Effector memory CD8-positive, alpha-beta T cell (primary cell): ENCODE measurements around the gene LMO2.
"Not testable (repeated sequence)": the region's sequence is repeated elsewhere in the genome, so short reads cannot be mapped to it uniquely, and the experiment has no call there.

Source experiments
- ATAC-seq: fragments of 150-1000 bp; cut with Tn5 transposase; replicated peaks from 2 replicates; pipeline ENCODE4 v1.10.0; 2021; ENCODE audit warnings: mild to moderate bottlenecking, moderate library complexity
- DNase-seq, 3 experiments: peaks; one replicate each; pipeline ENCODE4 v3.0.0; 2021
- H3K27ac Mint-ChIP-seq, 2 donors: one replicate each; pipeline ENCODE4 v1.8.0; 2022; ENCODE audit warnings: mild to moderate bottlenecking in 2 of 2, mixed read lengths in 2 of 2, moderate library complexity in 2 of 2
- H3K27me3 Mint-ChIP-seq, 2 donors: one replicate each; pipeline ENCODE4 v1.8.0; 2022; ENCODE audit warnings: mixed read lengths in 2 of 2
- H3K36me3 Mint-ChIP-seq: one replicate; pipeline ENCODE4 v1.8.0; 2022; ENCODE audit warnings: mild to moderate bottlenecking, moderate library complexity, mixed read lengths; ENCODE audit not compliant: insufficient read depth
- H3K4me1 Mint-ChIP-seq, 2 donors: one replicate each; pipeline ENCODE4 v1.8.0; 2022; ENCODE audit warnings: low read depth in 2 of 2, mixed read lengths in 2 of 2
- H3K4me3 Mint-ChIP-seq, 2 donors: one replicate each; pipeline ENCODE4 v1.8.0; 2022; ENCODE audit warnings: mild to moderate bottlenecking in 2 of 2, mixed read lengths in 2 of 2, moderate library complexity in 2 of 2
- H3K9me3 Mint-ChIP-seq, 2 donors: one replicate each; pipeline ENCODE4 v1.8.0; 2022; ENCODE audit warnings: mixed read lengths in 2 of 2
- total RNA-seq, 9 experiments: gene quantifications; one replicate each; lab custom pipeline; 2026; lab: John Stamatoyannopoulos, UW

LMO2 gene
- total RNA-seq = 0 to 0.24 (median 0) reads per million in 9 experiments

DNA sequence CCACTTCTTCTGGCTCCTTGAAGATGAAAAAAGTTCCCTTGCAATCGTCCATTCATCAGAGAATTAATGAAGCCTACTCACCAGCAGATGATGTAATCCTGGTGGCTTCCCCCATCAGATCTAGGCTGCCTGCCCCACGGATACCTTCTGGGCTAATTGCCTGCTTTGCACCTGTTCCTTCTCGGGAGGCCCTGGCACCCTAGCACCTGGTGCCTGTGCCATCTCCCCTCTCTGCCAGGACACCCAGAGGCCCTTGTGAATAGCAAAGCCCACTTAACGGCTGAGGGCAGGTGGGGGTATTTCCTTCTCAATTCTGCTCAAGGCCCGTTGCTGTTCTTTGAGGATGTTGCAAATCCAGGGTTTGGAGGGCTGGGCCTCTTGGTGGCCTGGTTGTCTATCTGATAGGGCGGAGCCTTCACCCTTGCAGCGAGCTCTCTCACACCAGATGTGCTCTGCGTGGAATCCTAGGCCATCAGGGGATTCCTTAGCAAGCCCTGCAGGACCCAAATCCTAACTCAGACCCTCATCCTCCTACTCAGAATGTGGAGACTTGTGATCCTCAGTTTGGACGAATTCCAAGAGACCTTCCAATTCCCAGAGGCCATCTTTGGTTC lies at the start of gene LMO2:
LMO2 (minus strand) TSS at position 363 of the 614 bp plus-strand sequence. CDS start 22,360 bp downstream, outside the sequence.
- peak within 1 kb of the TSS; percentile 3 to 54 for H3K27ac Mint-ChIP-seq
- DNase-seq = no peak
- H3K9me3 Mint-ChIP-seq = no peaks in the 10 kb centered on the region
- H3K36me3 Mint-ChIP-seq = peaks cover 7% of the 10 kb centered on the region
- peaks cover 27% of the 10 kb centered on the region in 2 donors for H3K4me1 Mint-ChIP-seq
- ATAC-seq = no peak
- H3K27me3 Mint-ChIP-seq = peaks cover 56 to 62% of the 10 kb centered on the region in 2 donors
- H3K4me3 Mint-ChIP-seq = peak within 1 kb of the TSS; percentile 62 to 76

DNA sequence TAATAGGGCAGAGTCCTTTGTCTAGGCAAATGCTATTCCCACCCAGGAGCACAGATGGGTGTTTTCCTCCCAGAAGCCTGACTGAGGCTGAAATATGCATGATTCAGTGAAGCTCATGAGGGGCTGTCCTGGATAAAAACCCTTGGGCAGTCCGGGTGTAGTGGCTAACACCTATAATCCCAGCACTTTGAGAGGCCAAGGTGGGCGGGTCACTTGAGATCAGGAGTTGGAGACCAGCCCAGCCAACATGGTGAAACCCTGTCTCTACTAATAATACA lies 48.6 kb upstream of the LMO2 start:
- Mint-ChIP-seq H3K27me3 (peaks cover 25 to 29% of the 10 kb centered on the region in 2 donors), H3K27ac (no peak overlapping the region), H3K4me1 (no peaks in the 10 kb centered on the region), H3K36me3 (no peaks in the 10 kb centered on the region), H3K9me3 (no peaks in the 10 kb centered on the region), H3K4me3 (no peak overlapping the region)
- no peak for DNase-seq
- ATAC-seq = no peak

DNA sequence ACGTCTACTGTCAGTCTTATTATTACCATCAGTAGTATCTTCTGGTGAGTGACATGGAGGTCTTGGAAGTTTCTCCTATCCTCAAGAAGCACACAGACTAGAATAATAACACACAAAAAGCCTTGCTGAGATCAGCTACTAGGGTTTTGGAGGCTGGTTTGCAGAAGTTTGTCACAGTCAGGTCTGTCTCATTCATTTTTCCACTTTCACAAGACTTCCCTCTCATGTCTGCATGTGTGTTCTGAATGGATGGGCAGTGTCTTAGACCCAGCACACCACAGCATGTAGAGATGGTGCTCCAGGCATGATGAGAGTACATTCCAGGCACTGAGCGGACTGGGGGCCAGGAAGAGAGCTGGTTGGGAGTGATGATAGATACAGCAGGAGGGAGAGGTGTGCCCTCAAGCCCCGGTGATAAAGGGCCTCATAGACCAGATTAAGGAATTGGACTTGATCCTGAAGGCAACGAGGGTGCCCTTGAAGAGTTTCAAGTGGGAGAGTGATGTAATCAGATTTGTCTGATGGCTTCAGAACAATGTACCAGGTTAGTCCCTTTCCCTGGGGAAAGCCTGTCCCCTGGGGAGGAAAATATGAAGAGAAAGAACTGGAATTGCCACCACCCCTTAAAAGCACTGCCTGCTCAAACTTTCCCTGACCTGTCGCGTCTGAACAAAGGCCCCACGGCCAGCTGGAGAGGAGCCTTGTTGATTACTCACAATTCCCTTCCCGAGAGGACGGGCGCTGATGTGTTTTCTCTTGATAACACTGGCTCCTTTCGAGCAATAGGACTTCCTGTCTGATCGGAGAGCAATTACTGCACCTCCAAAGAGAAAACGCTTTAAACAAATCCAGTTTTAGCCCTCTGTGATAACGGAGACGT lies 45.1 kb upstream of the LMO2 start:
- DNase-seq (no peak), ATAC-seq (no peak)
- no peak overlapping the region for H3K27ac Mint-ChIP-seq
- peaks cover 0 to 2% of the 10 kb centered on the region in 2 donors for H3K9me3 Mint-ChIP-seq
- H3K4me3 Mint-ChIP-seq = no peak overlapping the region
- peaks cover 25 to 37% of the 10 kb centered on the region in 2 donors for H3K27me3 Mint-ChIP-seq
- no peaks in the 10 kb centered on the region for H3K36me3 Mint-ChIP-seq
- peaks cover 8 to 10% of the 10 kb centered on the region in 2 donors for H3K4me1 Mint-ChIP-seq

DNA sequence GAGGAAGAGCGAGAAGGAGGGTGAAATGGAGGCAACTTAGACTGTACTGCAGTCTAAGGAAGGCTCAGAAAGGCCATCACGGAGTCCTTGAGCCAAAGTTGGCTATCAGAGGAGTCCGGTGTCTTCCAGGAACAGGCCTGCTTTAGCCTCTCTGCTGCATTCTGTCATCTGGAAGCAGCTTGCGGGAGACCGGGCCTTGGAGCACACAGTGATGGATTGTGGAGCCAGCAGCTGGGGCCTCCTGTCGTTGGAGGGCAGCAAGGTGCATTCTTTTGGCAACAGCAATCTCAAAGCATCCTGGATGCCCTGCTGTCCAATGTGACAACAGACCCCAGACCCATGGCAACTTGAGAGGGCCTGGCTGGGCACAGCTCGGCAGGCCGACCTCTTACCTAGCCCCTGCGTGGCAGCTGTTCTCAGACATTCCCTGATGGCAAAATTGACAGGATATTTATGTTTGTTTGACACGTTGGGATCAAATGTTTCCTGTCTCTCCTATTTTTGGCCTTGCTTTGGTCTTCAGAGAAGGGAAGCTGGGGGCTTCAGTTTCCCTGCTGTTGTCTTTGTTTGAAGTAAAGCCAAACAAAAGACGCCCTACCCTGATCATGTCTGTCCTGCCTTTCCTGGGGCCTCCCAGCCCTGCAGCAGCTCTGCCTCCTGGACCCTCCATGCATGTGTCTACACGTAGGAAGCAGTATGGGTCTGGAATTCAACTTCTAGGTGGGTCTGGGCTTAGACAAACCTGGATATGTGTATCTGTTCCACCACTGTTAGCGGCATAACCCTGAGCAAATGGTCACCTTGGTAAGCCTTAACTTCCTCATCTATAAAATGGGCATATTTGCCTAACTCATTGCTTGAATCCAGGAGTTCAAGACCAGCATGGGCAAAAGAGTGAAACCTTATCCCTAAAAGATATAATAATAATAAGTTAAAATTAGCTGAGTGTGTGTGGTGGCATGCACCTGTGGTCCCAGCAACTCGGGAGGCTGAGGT lies 43.9 kb upstream of the LMO2 start:
- peaks cover 25 to 37% of the 10 kb centered on the region in 2 donors for H3K27me3 Mint-ChIP-seq
- H3K36me3 Mint-ChIP-seq = no peaks in the 10 kb centered on the region
- H3K4me1 Mint-ChIP-seq = peaks cover 10 to 12% of the 10 kb centered on the region in 2 donors
- no peak overlapping the region for H3K27ac Mint-ChIP-seq
- ATAC-seq (no peak), DNase-seq (no peak)
- peaks cover 0 to 7% of the 10 kb centered on the region in 2 donors for H3K9me3 Mint-ChIP-seq
- no peak overlapping the region for H3K4me3 Mint-ChIP-seq

DNA sequence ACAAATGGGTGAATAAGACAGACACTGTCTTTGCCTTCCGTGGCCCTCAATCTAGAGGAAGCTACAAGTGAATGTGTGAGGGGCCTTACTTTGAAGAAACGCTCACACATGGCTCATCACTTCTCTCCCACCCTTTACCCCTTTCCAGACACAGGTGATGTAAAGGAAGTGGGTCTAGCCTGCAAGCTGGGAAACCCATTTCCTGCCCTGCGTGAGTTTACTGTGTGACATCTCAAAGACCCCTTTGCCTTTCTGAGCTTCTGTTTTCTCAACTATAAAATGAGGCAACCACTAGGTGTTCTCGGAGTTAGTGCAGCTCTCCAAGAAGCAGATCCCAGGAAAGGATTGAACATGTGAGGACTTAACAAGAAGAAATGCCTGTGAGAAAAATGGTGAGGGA lies 43.1 kb upstream of the LMO2 start:
- H3K4me3 Mint-ChIP-seq = no peak overlapping the region
- DNase-seq (no peak), ATAC-seq (no peak)
- H3K27ac Mint-ChIP-seq = no peak overlapping the region
- peaks cover 0 to 7% of the 10 kb centered on the region in 2 donors for H3K9me3 Mint-ChIP-seq
- no peaks in the 10 kb centered on the region for H3K36me3 Mint-ChIP-seq
- H3K27me3 Mint-ChIP-seq = peaks cover 25 to 37% of the 10 kb centered on the region in 2 donors
- H3K4me1 Mint-ChIP-seq = peaks cover 10 to 14% of the 10 kb centered on the region in 2 donors

DNA sequence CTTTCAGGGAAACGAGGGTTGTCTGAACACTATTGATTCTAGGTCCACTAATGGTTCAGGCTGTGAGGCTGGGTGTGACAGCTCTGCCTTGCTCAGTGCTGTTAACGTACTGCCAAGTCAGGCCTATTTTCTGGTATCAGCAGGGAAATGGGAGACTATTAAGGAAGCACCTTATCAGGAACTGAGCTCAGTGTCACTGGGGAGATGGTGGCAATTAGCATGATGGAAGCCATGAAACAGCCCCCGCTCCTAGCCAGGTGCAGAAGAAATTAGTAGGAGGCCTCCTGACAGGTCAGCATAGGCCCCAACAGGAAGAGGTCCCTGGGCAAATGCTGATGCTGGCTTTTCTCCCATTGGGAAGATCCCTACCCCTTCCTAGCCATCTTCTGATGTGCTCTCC lies 42.6 kb upstream of the LMO2 start:
- peaks cover 0 to 7% of the 10 kb centered on the region in 2 donors for H3K9me3 Mint-ChIP-seq
- H3K27ac Mint-ChIP-seq = no peak overlapping the region
- ATAC-seq (no peak), DNase-seq (no peak)
- H3K36me3 Mint-ChIP-seq = no peaks in the 10 kb centered on the region
- peaks cover 10 to 15% of the 10 kb centered on the region in 2 donors for H3K4me1 Mint-ChIP-seq
- H3K4me3 Mint-ChIP-seq = no peak overlapping the region
- peaks cover 25 to 37% of the 10 kb centered on the region in 2 donors for H3K27me3 Mint-ChIP-seq

DNA sequence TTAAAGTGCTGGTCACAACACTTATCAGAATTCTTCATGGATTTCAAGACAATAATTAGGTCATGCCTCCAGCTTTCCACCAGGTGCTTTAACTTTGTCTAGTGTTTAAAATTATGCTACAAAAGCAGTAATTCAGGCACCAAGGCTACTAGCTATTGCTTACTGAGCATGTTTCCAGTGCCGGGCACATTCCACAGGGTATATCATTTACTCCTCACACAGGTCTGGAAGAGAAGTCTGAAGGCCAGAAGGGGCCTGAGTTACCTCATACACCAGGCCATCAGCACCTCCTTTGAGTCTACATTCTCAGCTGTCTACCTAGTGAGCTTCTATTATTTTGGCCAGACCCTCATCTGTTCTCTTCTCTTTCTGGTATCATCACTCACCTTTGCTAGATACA lies 41.7 kb upstream of the LMO2 start:
- Mint-ChIP-seq H3K27me3 (peaks cover 19 to 29% of the 10 kb centered on the region in 2 donors), H3K4me3 (no peak overlapping the region), H3K9me3 (peaks cover 0 to 7% of the 10 kb centered on the region in 2 donors), H3K4me1 (peaks cover 10 to 15% of the 10 kb centered on the region in 2 donors), H3K27ac (no peak overlapping the region), H3K36me3 (no peaks in the 10 kb centered on the region)
- DNase-seq (no peak), ATAC-seq (no peak)

DNA sequence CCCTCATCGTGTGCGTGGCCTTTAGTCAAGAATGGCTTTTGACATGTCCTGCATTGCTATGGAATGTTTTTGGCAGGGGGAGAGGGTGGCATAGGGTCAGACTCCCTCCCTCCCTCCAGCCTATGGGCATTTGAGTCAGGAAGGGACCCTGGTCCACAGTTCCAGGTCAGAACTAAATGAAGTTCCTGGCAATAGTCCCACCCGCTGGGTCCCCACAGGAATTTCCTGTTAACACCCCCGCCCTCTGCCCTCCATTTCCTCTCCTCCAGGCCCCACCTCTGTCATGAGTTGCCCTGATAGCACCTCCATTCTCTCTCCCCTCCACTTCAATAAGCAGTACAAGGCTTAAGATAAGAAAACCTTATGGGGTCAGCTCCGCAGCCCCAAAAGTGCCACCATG lies 40.8 kb upstream of the LMO2 start:
- ATAC-seq (no peak), DNase-seq (no peak)
- Mint-ChIP-seq H3K4me1 (peaks cover 10 to 15% of the 10 kb centered on the region in 2 donors), H3K36me3 (no peaks in the 10 kb centered on the region), H3K4me3 (no peak overlapping the region), H3K27ac (no peak overlapping the region), H3K9me3 (peaks cover 0 to 7% of the 10 kb centered on the region in 2 donors), H3K27me3 (peaks cover 10 to 20% of the 10 kb centered on the region in 2 donors)

DNA sequence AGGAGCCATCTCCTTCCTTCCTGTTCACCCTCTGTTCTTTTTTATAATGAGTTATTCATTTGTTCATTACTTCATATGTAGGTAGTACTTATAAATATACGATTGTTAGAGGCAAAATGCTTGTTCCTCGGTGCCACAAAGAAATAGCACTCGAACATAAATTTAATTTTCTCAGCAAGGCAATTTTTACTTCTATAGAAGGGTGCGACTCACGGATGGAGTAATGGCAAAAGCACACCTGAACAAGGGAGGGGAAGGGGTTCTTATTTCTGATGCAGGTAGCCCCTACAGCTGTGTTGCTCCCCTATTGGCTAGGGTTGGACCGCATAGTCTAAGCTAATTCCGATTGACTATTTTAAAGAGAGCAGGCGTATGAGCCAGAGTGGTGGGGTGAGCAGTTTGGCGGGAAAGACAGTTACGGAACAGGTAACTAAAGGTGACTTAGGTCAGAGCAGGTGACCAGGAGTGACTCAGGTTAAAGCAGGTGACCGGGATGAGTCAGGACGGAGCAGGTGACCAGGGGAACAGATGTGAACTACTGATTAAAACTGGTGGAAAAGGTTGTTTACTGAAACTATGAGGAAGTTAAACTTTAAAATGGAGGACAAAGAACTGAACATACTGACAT lies 40.0 kb upstream of the LMO2 start:
- not testable (repeated sequence) for H3K4me3 Mint-ChIP-seq, H3K27ac Mint-ChIP-seq, H3K36me3 Mint-ChIP-seq, ATAC-seq, H3K9me3 Mint-ChIP-seq, DNase-seq
- H3K4me1 Mint-ChIP-seq = peaks cover 10 to 15% of the 10 kb centered on the region in 2 donors
- peaks cover 1 to 19% of the 10 kb centered on the region in 2 donors for H3K27me3 Mint-ChIP-seq

DNA sequence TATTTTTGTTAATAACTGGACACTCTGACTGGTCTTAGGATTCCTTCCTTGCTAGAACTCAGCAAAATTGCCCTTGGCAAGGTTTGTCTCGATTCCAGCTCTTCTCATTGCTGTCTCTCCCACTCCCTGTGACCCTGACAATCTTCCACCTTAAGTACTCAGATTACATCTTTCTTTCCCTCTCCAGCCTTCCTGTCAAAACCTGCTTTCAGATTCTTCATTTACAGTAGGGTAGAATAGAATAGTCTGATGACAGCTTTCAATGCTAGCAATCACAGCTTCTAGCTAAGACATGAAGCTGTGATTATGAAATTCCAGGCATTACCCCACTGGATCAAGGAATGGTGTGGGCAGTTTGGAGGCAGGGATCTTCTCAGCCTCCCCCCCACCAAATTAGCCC lies 39.2 kb upstream of the LMO2 start:
- no peaks in the 10 kb centered on the region for H3K36me3 Mint-ChIP-seq
- H3K27ac Mint-ChIP-seq = no peak overlapping the region
- peaks cover 0 to 7% of the 10 kb centered on the region in 2 donors for H3K9me3 Mint-ChIP-seq
- no peak overlapping the region for H3K4me3 Mint-ChIP-seq
- peaks cover 10 to 15% of the 10 kb centered on the region in 2 donors for H3K4me1 Mint-ChIP-seq
- no peak for DNase-seq
- peaks cover 0 to 16% of the 10 kb centered on the region in 2 donors for H3K27me3 Mint-ChIP-seq
- ATAC-seq = no peak

DNA sequence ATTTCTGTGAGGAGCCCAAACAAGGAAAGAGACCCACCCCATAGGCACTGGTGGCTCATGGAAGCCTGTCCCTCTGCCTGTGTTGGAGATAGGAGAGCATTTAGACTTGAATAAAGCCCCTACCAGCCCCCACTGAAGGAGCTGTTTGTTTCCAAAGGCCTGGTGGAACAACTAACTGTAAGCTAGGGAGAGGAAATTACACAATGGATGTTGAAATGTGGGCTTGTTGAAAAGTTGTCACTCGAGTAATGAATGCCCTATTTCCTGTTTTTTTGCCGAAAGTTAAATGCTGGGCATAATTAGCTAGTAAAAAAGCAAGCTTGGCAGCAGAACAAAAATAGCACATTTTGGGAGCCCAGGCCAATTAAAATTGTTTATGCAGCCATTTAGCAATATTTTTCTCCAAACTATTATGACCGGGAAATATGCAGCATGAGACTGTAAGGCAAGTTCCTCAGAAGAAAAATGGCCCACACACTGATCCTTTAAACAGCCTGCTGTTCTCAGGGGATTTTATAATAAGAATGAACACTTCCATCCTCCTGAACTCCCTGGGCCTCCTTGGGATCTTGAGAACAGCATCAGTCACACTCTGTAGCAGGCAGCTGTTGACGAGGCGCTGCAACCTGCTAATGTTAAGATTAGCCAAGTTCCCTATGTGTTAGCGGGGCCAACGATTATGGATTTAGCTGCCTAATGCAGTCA lies 38.6 kb upstream of the LMO2 start:
- H3K4me3 Mint-ChIP-seq = no peak overlapping the region
- H3K9me3 Mint-ChIP-seq = peaks cover 0 to 7% of the 10 kb centered on the region in 2 donors
- no peak for ATAC-seq
- peaks cover 10 to 15% of the 10 kb centered on the region in 2 donors for H3K4me1 Mint-ChIP-seq
- no peak for DNase-seq
- H3K27me3 Mint-ChIP-seq = peaks cover 0 to 15% of the 10 kb centered on the region in 2 donors
- H3K27ac Mint-ChIP-seq = no peak overlapping the region
- no peaks in the 10 kb centered on the region for H3K36me3 Mint-ChIP-seq

DNA sequence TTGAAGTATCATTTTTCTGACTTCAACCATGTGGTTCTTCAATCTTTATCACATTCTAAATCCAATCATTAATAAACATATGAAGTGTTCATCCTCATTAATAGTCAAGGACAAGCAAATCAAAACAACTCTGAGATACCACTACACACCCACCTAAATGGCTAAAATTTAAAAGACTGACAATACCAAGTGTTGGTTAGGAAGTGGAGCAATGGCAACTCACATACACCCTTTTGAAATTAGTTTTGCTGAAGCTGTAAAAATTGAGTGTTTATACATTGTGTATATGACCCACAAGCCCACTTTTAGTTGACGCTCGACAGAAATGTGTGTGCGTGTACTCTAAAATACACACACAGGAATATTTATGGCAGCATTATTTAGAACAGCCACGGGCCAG lies 36.7 kb upstream of the LMO2 start:
- no peak for DNase-seq
- no peak overlapping the region for H3K27ac Mint-ChIP-seq
- peaks cover 0 to 7% of the 10 kb centered on the region in 2 donors for H3K9me3 Mint-ChIP-seq
- H3K4me3 Mint-ChIP-seq = no peak overlapping the region
- H3K4me1 Mint-ChIP-seq = peaks cover 4 to 15% of the 10 kb centered on the region in 2 donors
- ATAC-seq = no peak
- H3K36me3 Mint-ChIP-seq = no peaks in the 10 kb centered on the region
- H3K27me3 Mint-ChIP-seq = peaks cover 11 to 15% of the 10 kb centered on the region in 2 donors
